MCF 10A (cell line): ENCODE measurements around the gene STOML1. TPM values are rescaled to one million over a fixed set of nuclear protein-coding genes. Genes with fewer than 3 reads are reported as not detected.
A peak's percentile ranks its signal among the peaks of the same experiment; 100 is the strongest.

Experiments used
- BruUV-seq: library from RNA; stranded (reverse); fragments of 400-500 nt; replicated peaks from 2 replicates; lab custom pipeline; 2021; lab: Mats Ljungman, UMichigan
- CTCF ChIA-PET: fragments of 300-600 bp; sonication (Branson Sonifier 250); formaldehyde crosslinking; extraction: SDS; loops from one replicate; lab custom pipeline; 2021; ENCODE audit warnings: antibody characterized with exemption, inconsistent platforms; lab: Yijun Ruan, JAX
- POLR2A ChIA-PET: fragments of 300-600, 350-650 bp; sonication (Branson Sonifier 250); formaldehyde crosslinking; extraction: SDS; loops from one replicate; lab custom pipeline; 2020; ENCODE audit warnings: antibody characterized with exemption, inconsistent platforms; lab: Yijun Ruan, JAX
- DNase-seq: peaks from one replicate; pipeline ENCODE4 v3.0.0-alpha.2; 2018; ENCODE audit not compliant: unreplicated experiment
- H3K27ac Mint-ChIP-seq: one replicate; pipeline ENCODE4 v1.8.0; 2022; ENCODE audit warnings: mild to moderate bottlenecking, low read depth, mixed read lengths; ENCODE audit not compliant: unreplicated experiment
- H3K27me3 Mint-ChIP-seq: one replicate; pipeline ENCODE4 v1.8.0; 2022; ENCODE audit warnings: mixed read lengths; ENCODE audit not compliant: insufficient read depth, unreplicated experiment
- H3K36me3 Mint-ChIP-seq: one replicate; pipeline ENCODE4 v1.8.0; 2022; ENCODE audit warnings: mild to moderate bottlenecking, moderate library complexity, mixed read lengths; ENCODE audit not compliant: insufficient read depth, unreplicated experiment
- H3K4me1 Mint-ChIP-seq: one replicate; pipeline ENCODE4 v1.8.0; 2022; ENCODE audit warnings: mixed read lengths; ENCODE audit not compliant: insufficient read depth, unreplicated experiment
- H3K4me3 Mint-ChIP-seq: one replicate; pipeline ENCODE4 v1.8.0; 2022; ENCODE audit warnings: mild to moderate bottlenecking, moderate library complexity, mixed read lengths; ENCODE audit not compliant: unreplicated experiment
- H3K9me3 Mint-ChIP-seq: one replicate; pipeline ENCODE4 v1.8.0; 2022; ENCODE audit warnings: mixed read lengths; ENCODE audit not compliant: unreplicated experiment
- CTCF ChIP-seq: fragments of 200-600 bp; IDR thresholded peaks from one replicate; pipeline ENCODE4 v1.8.0; 2022; ENCODE audit warnings: antibody characterized with exemption, mild to moderate bottlenecking; ENCODE audit not compliant: unreplicated experiment
- intact Hi-C: fragments of 100-400 bp; cut with micrococcal nuclease; formaldehyde crosslinking; loops from 2 replicates; pipeline ENCODE4 v1.14.1; 2022
- total RNA-seq: library from RNA; stranded (reverse); gene quantifications from 2 replicates; pipeline ENCODE4 v1.2.3, GENCODE V29; 2022

Gene STOML1
- total RNA-seq, 1 experiment from 2014 or later: 17.6 TPM

GRCh38 chr15:73983211-73983727 is 8.8 kb downstream of the STOML1 start:
- peak; percentile 97 for DNase-seq
- intact Hi-C loops: no loop called here
- Mint-ChIP-seq H3K9me3 (no peaks in the 10 kb centered on the region), H3K36me3 (peaks cover 5% of the 10 kb centered on the region), H3K27ac (peak overlapping the region; percentile 94), H3K4me1 (peaks cover 68% of the 10 kb centered on the region), H3K4me3 (peak overlapping the region; percentile 59), H3K27me3 (no peaks in the 10 kb centered on the region)
- TF ChIP-seq CTCF: no peak
- ChIA-PET CTCF (interaction anchor here (1.2 to 2.9 kb wide), 4 partner anchors 9 to 70 kb away, joined by 3 to 10 read pairs (median 8); partner anchors contain the start of genes PML and STOML1), POLR2A (interaction anchor here (0.6 to 7.9 kb wide), 11 partner anchors 9 to 563 kb away, joined by 3 to 141 read pairs (median 4); partner anchors contain the start of genes PML and STOML1)
- BruUV-seq: no TSS peak

- no peak for TF ChIP-seq CTCF
- H3K4me3 Mint-ChIP-seq: peak overlapping the region; percentile 59
- peaks cover 59% of the 10 kb centered on the region for H3K4me1 Mint-ChIP-seq
- H3K9me3 Mint-ChIP-seq: no peaks in the 10 kb centered on the region
- intact Hi-C loops: loop anchor here (1.0 kb wide), 1 partner anchor 9 kb away; no protein-coding TSS in a partner anchor
- H3K27me3 Mint-ChIP-seq: no peaks in the 10 kb centered on the region
- no TSS peak for BruUV-seq
- POLR2A ChIA-PET: interaction anchor here (0.6 to 7.9 kb wide), 10 partner anchors 9 to 564 kb away, joined by 3 to 141 read pairs (median 4); partner anchors contain the start of genes PML and STOML1
- H3K36me3 Mint-ChIP-seq: no peaks in the 10 kb centered on the region
- DNase-seq: peak; percentile 95
- H3K27ac Mint-ChIP-seq: peak overlapping the region; percentile 94
- CTCF ChIA-PET: interaction anchor here (1.2 to 2.9 kb wide), 7 partner anchors 9 to 71 kb away, joined by 3 to 10 read pairs (median 8); partner anchors contain the start of genes PML and STOML1
Measured at GRCh38 chr15:73982222-73982962, 9.7 kb downstream of the STOML1 start.

- H3K4me3 Mint-ChIP-seq: peak overlapping the region; percentile 59
Measured at GRCh38 chr15:73981761-73982221, 10.3 kb downstream of the STOML1 start.

More at GRCh38 chr15:73981761-73982221, 10.3 kb downstream of the STOML1 start:
- CTCF ChIA-PET: interaction anchor here (0.6 to 2.9 kb wide), 6 partner anchors 9 to 143 kb away, joined by 3 to 10 read pairs (median 7); partner anchors contain the start of gene STOML1
- no peaks in the 10 kb centered on the region for H3K27me3 Mint-ChIP-seq
- TF ChIP-seq CTCF: no peak
- peak overlapping the region; percentile 94 for H3K27ac Mint-ChIP-seq
- H3K9me3 Mint-ChIP-seq: no peaks in the 10 kb centered on the region
- DNase-seq: peak; percentile 79
- intact Hi-C loops: loop anchor here (1.0 kb wide), 1 partner anchor 8 kb away; no protein-coding TSS in a partner anchor
- BruUV-seq: no TSS peak
- peaks cover 53% of the 10 kb centered on the region for H3K4me1 Mint-ChIP-seq
- H3K36me3 Mint-ChIP-seq: no peaks in the 10 kb centered on the region
- POLR2A ChIA-PET: interaction anchor here (0.7 to 7.9 kb wide), 5 partner anchors 8 to 69 kb away, joined by 4 to 141 read pairs (median 5); partner anchors contain the start of genes PML and STOML1
